Thyroid gland (tissue), 4 donors: ENCODE data around the gene MON2. TPM values are rescaled to one million over a fixed set of nuclear protein-coding genes. Genes with fewer than 3 reads are reported as not detected.
"Not testable (repeated sequence)": the region's sequence is repeated elsewhere in the genome, so short reads cannot be mapped to it uniquely, and the experiment has no call there.

Source experiments
- DNase-seq, 2 donors: peaks; one replicate each; pipeline ENCODE4 v3.0.0-alpha.2; 2019
- H3K27ac ChIP-seq, 3 donors: fragments of 200-600 bp; sonication (generic); 1 replicate in 2 of 3; 2 replicates in 1 of 3; pipeline ENCODE4 v1.5.1; 2016 to 2019; ENCODE audit warnings: mild to moderate bottlenecking in 1 of 3, moderate library complexity in 1 of 3
- H3K27me3 ChIP-seq: fragments of 200-600 bp; sonication (generic); one replicate; pipeline ENCODE4 v1.5.1; 2019
- H3K36me3 ChIP-seq, 2 donors: fragments of 200-600 bp; sonication (generic); one replicate each; pipeline ENCODE4 v1.5.1; 2016 to 2019
- H3K4me1 ChIP-seq, 2 donors: fragments of 200-600 bp; sonication (generic); one replicate each; pipeline ENCODE4 v1.5.1; 2017 to 2019
- H3K4me3 ChIP-seq, 3 donors: fragments of 200-600 bp; sonication (generic); replicated peaks in 1 of 3; 1 replicate in 2 of 3; 2 replicates in 1 of 3; pipeline ENCODE4 v1.5.1; 2016; ENCODE audit warnings: mild to moderate bottlenecking in 1 of 3
- H3K9me3 ChIP-seq: fragments of 200-600 bp; sonication (generic); one replicate; pipeline ENCODE4 v1.5.1; 2017
- POLR2A ChIP-seq, 2 donors: fragments of 450-650 bp; IDR thresholded peaks; one replicate each; pipeline ENCODE4 v1.6.1; 2017; ENCODE audit warnings: antibody characterized with exemption in 2 of 2, mild to moderate bottlenecking in 2 of 2, moderate library complexity in 1 of 2
- WGBS, 2 donors: methylation state at CpG; one replicate each; pipeline ENCODE4 v1.1.5; 2017; 5-methylcytosine and 5-hydroxymethylcytosine counted together
- intact Hi-C: fragments of 100-400 bp; cut with DNase I; formaldehyde crosslinking; loops from one replicate; pipeline ENCODE4 v1.15.1; 2023
- total RNA-seq, 4 donors: library from RNA; depleted of rRNA; stranded (reverse); fragments of >200 nt; gene quantifications; one replicate each; pipeline ENCODE4 v1.2.3, GENCODE V29; 2016
- TF ChIP-seq, protein P1 (sequence below), 6 experiments: fragments of 200-600 bp in 3 of 6; fragments of 450-650 bp in 3 of 6; sonication (generic) in 3 of 6; IDR thresholded peaks; one replicate each; pipeline ENCODE4 v1.5.1; 2016 to 2019; ENCODE audit warnings: antibody characterized with exemption in 6 of 6, mild to moderate bottlenecking in 2 of 6, inconsistent platforms in 1 of 6, moderate library complexity in 1 of 6

MON2 gene
- total RNA-seq, 4 donors from 2014 or later, result 109 to 189 (median 126) TPM

DNA sequence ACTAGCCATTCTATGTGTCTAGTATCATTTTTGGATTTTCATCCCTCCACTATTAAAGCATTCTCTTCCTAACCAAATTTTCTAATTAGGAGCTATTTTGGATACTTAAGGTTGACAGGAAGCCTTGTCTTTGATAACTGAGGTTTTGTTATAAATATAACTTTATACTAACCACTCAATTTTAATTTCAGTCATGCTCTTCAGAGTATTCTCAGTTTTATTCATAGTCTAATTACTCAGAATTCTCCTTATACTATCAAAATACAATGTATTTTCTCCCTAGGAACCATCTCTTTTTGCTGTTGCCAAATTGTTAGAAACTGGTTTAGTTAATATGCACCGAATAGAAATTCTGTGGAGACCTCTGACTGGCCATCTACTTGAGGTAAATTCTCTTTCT, 76.2 kb downstream of the MON2 start:
- Histone ChIP-seq H3K27me3 (no peaks in the 10 kb centered on the region), H3K27ac (no peak overlapping the region), H3K36me3 (peaks cover 12 to 17% of the 10 kb centered on the region in 2 donors), H3K4me1 (peaks cover 0 to 4% of the 10 kb centered on the region in 2 donors), H3K9me3 (no peaks in the 10 kb centered on the region), H3K4me3 (no peak overlapping the region)
- DNase-seq, result no peak
- 92 to 95% methylated on average over 1 of the region's 1 CpG for whole genome bisulfite sequencing, 2 donors
- intact Hi-C loops, result no loop called here
- no peak for TF ChIP-seq POLR2A (IDR thresholded peaks at IDR 0.05)
- TF ChIP-seq, protein P1, sequence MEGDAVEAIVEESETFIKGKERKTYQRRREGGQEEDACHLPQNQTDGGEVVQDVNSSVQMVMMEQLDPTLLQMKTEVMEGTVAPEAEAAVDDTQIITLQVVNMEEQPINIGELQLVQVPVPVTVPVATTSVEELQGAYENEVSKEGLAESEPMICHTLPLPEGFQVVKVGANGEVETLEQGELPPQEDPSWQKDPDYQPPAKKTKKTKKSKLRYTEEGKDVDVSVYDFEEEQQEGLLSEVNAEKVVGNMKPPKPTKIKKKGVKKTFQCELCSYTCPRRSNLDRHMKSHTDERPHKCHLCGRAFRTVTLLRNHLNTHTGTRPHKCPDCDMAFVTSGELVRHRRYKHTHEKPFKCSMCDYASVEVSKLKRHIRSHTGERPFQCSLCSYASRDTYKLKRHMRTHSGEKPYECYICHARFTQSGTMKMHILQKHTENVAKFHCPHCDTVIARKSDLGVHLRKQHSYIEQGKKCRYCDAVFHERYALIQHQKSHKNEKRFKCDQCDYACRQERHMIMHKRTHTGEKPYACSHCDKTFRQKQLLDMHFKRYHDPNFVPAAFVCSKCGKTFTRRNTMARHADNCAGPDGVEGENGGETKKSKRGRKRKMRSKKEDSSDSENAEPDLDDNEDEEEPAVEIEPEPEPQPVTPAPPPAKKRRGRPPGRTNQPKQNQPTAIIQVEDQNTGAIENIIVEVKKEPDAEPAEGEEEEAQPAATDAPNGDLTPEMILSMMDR (IDR thresholded peaks at IDR 0.05), result no peak

DNA sequence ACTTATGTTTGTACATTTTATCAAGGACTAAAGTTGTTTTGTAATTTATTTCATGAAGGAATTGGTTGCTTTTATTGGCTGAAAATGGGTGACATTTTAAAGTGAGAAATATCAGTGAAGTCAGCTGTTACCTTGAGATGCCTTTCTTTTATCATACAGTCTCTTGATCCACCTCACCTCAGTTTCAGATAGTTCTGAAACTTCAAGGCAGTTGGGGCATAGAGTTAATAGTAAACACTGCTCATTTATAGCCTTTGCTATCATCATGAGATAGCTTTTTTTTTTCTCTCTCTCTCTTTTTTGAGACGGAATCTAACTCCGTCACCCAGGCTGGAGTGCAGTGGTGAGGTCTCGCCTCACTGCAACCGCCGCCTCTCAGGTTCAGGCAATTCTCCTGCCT, 76.7 kb downstream of the MON2 start:
- H3K4me3 ChIP-seq, result no peak overlapping the region
- H3K36me3 ChIP-seq, result peaks cover 12 to 17% of the 10 kb centered on the region in 2 donors
- no peaks in the 10 kb centered on the region for H3K9me3 ChIP-seq
- H3K4me1 ChIP-seq, result no peaks in the 10 kb centered on the region
- intact Hi-C loops, result no loop called here
- TF ChIP-seq, protein P1 (IDR thresholded peaks at IDR 0.05), result no peak
- TF ChIP-seq POLR2A (IDR thresholded peaks at IDR 0.05), result no peak
- WGBS, 2 donors, result 94 to 97% methylated on average over 5 of the region's 5 CpGs
- H3K27me3 ChIP-seq, result no peaks in the 10 kb centered on the region
- no peak for DNase-seq
- H3K27ac ChIP-seq, result no peak overlapping the region

DNA sequence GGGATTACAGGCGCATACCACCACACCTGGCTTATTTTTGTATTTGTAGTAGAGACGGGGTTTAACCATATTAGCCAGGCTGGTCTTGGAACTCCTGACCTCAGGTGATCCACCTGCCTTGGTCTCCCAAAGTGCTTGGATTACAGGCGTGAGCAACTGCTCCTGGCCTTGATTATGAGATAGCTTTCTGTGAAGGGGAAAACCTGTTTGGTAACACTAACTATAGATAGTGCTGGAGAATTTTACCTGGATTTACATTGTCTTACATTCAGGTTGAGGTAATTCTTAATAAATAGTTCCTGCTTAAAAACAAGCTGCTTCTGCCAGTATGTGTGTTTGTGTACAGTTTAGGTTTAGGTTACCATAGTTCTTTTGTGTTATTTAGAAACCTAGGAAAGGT, 77.1 kb downstream of the MON2 start:
- Histone ChIP-seq H3K9me3 (no peaks in the 10 kb centered on the region), H3K4me1 (no peaks in the 10 kb centered on the region), H3K27me3 (no peaks in the 10 kb centered on the region), H3K36me3 (peaks cover 12 to 17% of the 10 kb centered on the region in 2 donors), H3K27ac (no peak overlapping the region), H3K4me3 (no peak overlapping the region)
- intact Hi-C loops, result no loop called here
- 81 to 82% methylated on average over 3 of the region's 3 CpGs for WGBS, 2 donors
- no peak for DNase-seq
- TF ChIP-seq, protein P1 (IDR thresholded peaks at IDR 0.05), result no peak
- TF ChIP-seq POLR2A (IDR thresholded peaks at IDR 0.05), result no peak

DNA sequence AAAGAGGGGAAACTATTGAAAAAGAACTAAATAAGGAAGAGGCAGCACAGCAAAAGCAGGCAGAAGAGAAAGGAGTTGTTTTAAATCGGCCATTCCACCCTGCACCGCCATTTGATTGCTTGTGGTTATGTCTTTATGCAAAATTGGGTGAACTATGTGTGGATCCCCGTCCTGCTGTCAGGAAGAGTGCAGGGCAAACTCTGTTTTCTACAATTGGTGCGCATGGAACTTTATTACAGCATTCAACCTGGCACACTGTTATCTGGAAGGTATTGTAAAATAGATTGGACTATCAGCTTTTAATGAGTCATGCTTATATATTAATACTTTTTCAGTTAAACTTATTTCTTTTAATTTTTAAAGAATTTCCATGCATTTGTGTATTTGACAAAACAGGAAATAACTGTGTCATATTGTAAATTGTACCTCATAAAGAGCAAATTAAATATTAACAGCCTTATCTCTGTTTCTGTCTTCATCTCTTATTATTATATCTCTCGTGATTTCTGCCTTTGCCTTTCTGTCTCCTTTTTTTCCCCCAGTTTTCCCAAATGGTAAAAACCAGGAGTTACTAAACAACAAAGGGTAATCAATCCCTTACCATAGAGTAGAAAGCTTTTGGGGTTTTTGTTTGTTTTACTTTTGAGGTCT, 86.4 kb downstream of the MON2 start:
- intact Hi-C loops, result no loop called here
- no peak overlapping the region for H3K27ac ChIP-seq
- no peaks in the 10 kb centered on the region for H3K27me3 ChIP-seq
- no peaks in the 10 kb centered on the region for H3K4me1 ChIP-seq
- WGBS, 2 donors, result 96% methylated on average over 5 of the region's 5 CpGs
- peaks cover 11 to 30% of the 10 kb centered on the region in 2 donors for H3K36me3 ChIP-seq
- DNase-seq, result no peak
- H3K9me3 ChIP-seq, result no peaks in the 10 kb centered on the region
- no peak overlapping the region for H3K4me3 ChIP-seq
- TF ChIP-seq, protein P1 (IDR thresholded peaks at IDR 0.05), result no peak
- no peak for TF ChIP-seq POLR2A (IDR thresholded peaks at IDR 0.05)

DNA sequence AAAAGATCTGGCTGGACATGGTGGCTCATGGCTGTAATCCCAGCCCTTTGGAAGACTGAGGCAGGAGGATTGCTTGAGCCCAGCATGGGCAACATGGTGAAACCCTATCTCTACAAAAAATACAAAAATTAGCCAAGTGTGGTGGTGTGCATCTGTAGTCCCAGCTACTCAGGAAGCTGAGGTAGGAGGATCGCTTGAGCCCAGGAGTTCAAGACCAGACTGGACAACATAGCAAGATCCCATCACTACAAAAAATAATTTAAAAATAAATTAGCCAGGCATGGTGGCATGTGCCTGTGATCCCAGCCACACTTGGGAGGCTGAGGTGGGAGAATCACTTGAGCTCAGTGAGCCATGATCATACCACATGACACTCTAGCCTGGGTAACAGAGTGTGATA, 92.7 kb downstream of the MON2 start:
- peaks cover 0 to 29% of the 10 kb centered on the region in 2 donors for H3K36me3 ChIP-seq
- H3K4me1 ChIP-seq, H3K4me3 ChIP-seq, H3K9me3 ChIP-seq, H3K27me3 ChIP-seq, intact Hi-C loops, DNase-seq, H3K27ac ChIP-seq: not testable (repeated sequence)
- 94 to 100% methylated on average over 1 of the region's 1 CpG for WGBS, 2 donors
